Fibroblast of lung (primary cell): Measurements from ENCODE around the gene IL34. TPM values are rescaled to one million over a fixed set of nuclear protein-coding genes. Genes with fewer than 3 reads are reported as not detected.

Experiments
- DNase-seq, 2 donors: peaks; one replicate each; pipeline versions ENCODE4 v3.0.0 to v3.0.0-alpha.2; 2010; ENCODE audit warnings: low read depth in 2 of 2
- H2AFZ ChIP-seq: 2 replicates; pipeline ENCODE4 v1.5.1; 2012; ENCODE audit warnings: low read length, control low read depth, inconsistent platforms
- H3K27ac ChIP-seq: 2 replicates; pipeline ENCODE4 v1.5.1; 2011; ENCODE audit warnings: low read length, control low read depth; ENCODE audit not compliant: insufficient read depth
- H3K27me3 ChIP-seq: 2 replicates; pipeline ENCODE4 v1.5.1; 2011; ENCODE audit warnings: mild to moderate bottlenecking, low read length; ENCODE audit not compliant: control insufficient read depth, insufficient read depth
- H3K36me3 ChIP-seq: 2 replicates; pipeline ENCODE4 v1.5.1; 2011; ENCODE audit warnings: low read length; ENCODE audit not compliant: control insufficient read depth, insufficient read depth
- H3K4me1 ChIP-seq: 2 replicates; pipeline ENCODE4 v1.5.1; 2011; ENCODE audit warnings: low read length; ENCODE audit not compliant: control insufficient read depth, insufficient read depth; ENCODE audit errors: extremely low read depth
- H3K4me2 ChIP-seq: 2 replicates; pipeline ENCODE4 v1.5.1; 2011; ENCODE audit warnings: low read length, control low read depth; ENCODE audit not compliant: insufficient read depth; ENCODE audit errors: extremely low read depth
- H3K4me3 ChIP-seq, 4 experiments: fragments of 200-600 bp in 1 of 4; sonication (generic) in 1 of 4; replicated peaks in 1 of 4; 2 replicates each; pipeline ENCODE4 v1.5.1; 2011 to 2016; ENCODE audit warnings: low read length in 4 of 4, low read depth in 3 of 4, mild to moderate bottlenecking in 3 of 4, control low read depth in 2 of 4, inconsistent platforms in 1 of 4, mixed read lengths in 1 of 4; ENCODE audit not compliant: insufficient read depth in 1 of 4; ENCODE audit errors: control extremely low read depth in 1 of 4
- H3K79me2 ChIP-seq: 2 replicates; pipeline ENCODE4 v1.5.1; 2012; ENCODE audit warnings: mild to moderate bottlenecking, low read length, inconsistent platforms; ENCODE audit not compliant: control insufficient read depth, insufficient read depth
- H3K9ac ChIP-seq: 2 replicates; pipeline ENCODE4 v1.5.1; 2011; ENCODE audit warnings: mild to moderate bottlenecking, low read length, control low read depth; ENCODE audit not compliant: insufficient read depth
- H3K9me3 ChIP-seq: 2 replicates; pipeline ENCODE4 v1.5.1; 2012; ENCODE audit warnings: low read depth, low read length; ENCODE audit not compliant: control insufficient read depth, insufficient read depth
- H4K20me1 ChIP-seq: 2 replicates; pipeline ENCODE4 v1.5.1; 2011; ENCODE audit warnings: low read length; ENCODE audit not compliant: control insufficient read depth, insufficient read depth; ENCODE audit errors: extremely low read depth
- CTCF ChIP-seq, 2 donors: IDR thresholded peaks in 1 of 2; conservative IDR thresholded peaks in 1 of 2; 1 replicate in 1 of 2; 2 replicates in 1 of 2; pipeline ENCODE4 v1.5.1; 2011 to 2012; ENCODE audit warnings: low read length in 2 of 2, control low read depth in 1 of 2, inconsistent platforms in 1 of 2, low read depth in 1 of 2, mild to moderate bottlenecking in 1 of 2
- EZH2 ChIP-seq: IDR thresholded peaks from 2 replicates; pipeline ENCODE4 v1.5.1; 2012; ENCODE audit warnings: low read length, control low read depth, mild to moderate bottlenecking; ENCODE audit errors: missing control alignments
- polyA plus RNA-seq, 2 donors: library from polyadenylated mRNA; depleted of rRNA in 1 of 2; stranded (reverse) in 1 of 2; unstranded in 1 of 2; fragments of >200 nt; gene quantifications; 2 replicates each; pipeline ENCODE4 v1.2.1, GENCODE V29; 2011 to 2012; ENCODE audit warnings: missing spikeins in 1 of 2
- total RNA-seq: library from RNA; depleted of rRNA; stranded (reverse); fragments of >200 nt; gene quantifications from 2 replicates; pipeline ENCODE4 v1.2.1, GENCODE V29; 2014

Gene IL34
- total and polyA plus RNA-seq, 2 donors (not counting 1 experiment from before 2014, with no cell fraction given) = 0.45 to 5.4 TPM

- peaks cover 53% of the 10 kb centered on the region for H3K36me3 ChIP-seq
- no peaks in the 10 kb centered on the region for H3K27me3 ChIP-seq
- peak overlapping the region; percentile 50 for H3K27ac ChIP-seq
- H3K4me1 ChIP-seq = peaks cover 32% of the 10 kb centered on the region
- peak overlapping the region; percentile 3 for H3K4me2 ChIP-seq
- H2AFZ ChIP-seq = no peak overlapping the region
- peaks cover 80% of the 10 kb centered on the region for H3K79me2 ChIP-seq
- no peak for DNase-seq
- H4K20me1 ChIP-seq = no peaks in the 10 kb centered on the region
- peak overlapping the region in 2 of 4 experiments; percentile 12 to 37 for H3K4me3 ChIP-seq
- no peak for TF ChIP-seq EZH2
- peak in 1 of 2 donors; percentile 14 for TF ChIP-seq CTCF (conservative IDR thresholded peaks at IDR 0.05 in 1 of 2, IDR thresholded peaks at IDR 0.05 in 1 of 2; ENCODE audit: low read depth in 1 of 2, low read length in 2 of 2)
- H3K9me3 ChIP-seq = no peaks in the 10 kb centered on the region
- peak overlapping the region; percentile 57 for H3K9ac ChIP-seq
Observed at GRCh38 chr16:70679671-70680494, 33.5 kb downstream of the IL34 start.

GRCh38 chr16:70680495-70681381, 34.4 kb downstream of the IL34 start:
- no peaks in the 10 kb centered on the region for H4K20me1 ChIP-seq
- no peaks in the 10 kb centered on the region for H3K9me3 ChIP-seq
- peak overlapping the region; percentile 78 for H3K27ac ChIP-seq
- H2AFZ ChIP-seq = no peak overlapping the region
- H3K4me2 ChIP-seq = peak overlapping the region; percentile 54
- H3K4me3 ChIP-seq = peak overlapping the region in 2 of 4 experiments; percentile 12 to 96
- peaks cover 32% of the 10 kb centered on the region for H3K4me1 ChIP-seq
- no peaks in the 10 kb centered on the region for H3K27me3 ChIP-seq
- peaks cover 50% of the 10 kb centered on the region for H3K36me3 ChIP-seq
- H3K79me2 ChIP-seq = peaks cover 86% of the 10 kb centered on the region
- TF ChIP-seq EZH2 (no peak), CTCF (conservative IDR thresholded peaks at IDR 0.05 in 1 of 2, IDR thresholded peaks at IDR 0.05 in 1 of 2; ENCODE audit: low read depth in 1 of 2, low read length in 2 of 2) (no peak)
- no peak for DNase-seq
- peak overlapping the region; percentile 62 for H3K9ac ChIP-seq
